Measurements from ENCODE around the gene PDE8A.

PDE8A gene

GRCh38 chr15:85005319-85005718 lies 23.7 kb downstream of the PDE8A start:
- Histone ChIP-seq H3K27ac (ENCODE audit: low read depth, low read length) (no peak overlapping the region), H3K9me3 (ENCODE audit: control insufficient read depth, insufficient read depth, low read depth, low read length) (no peaks in the 10 kb centered on the region), H3K4me1 (ENCODE audit: control insufficient read depth, insufficient read depth, low read length) (peaks cover 9% of the 10 kb centered on the region), H3K4me3 (ENCODE audit: low read depth, low read length) (no peak overlapping the region), H3K9ac (ENCODE audit: low read length) (no peak overlapping the region), H3K36me3 (ENCODE audit: control insufficient read depth, insufficient read depth, low read length) (no peaks in the 10 kb centered on the region), H3K27me3 (ENCODE audit: control insufficient read depth, insufficient read depth, low read length) (no peaks in the 10 kb centered on the region)

GRCh38 chr15:85005746-85006145 lies 24.1 kb downstream of the PDE8A start:
- Histone ChIP-seq H3K9ac (ENCODE audit: low read length) (no peak overlapping the region), H3K27ac (ENCODE audit: low read depth, low read length) (no peak overlapping the region), H3K36me3 (ENCODE audit: control insufficient read depth, insufficient read depth, low read length) (no peaks in the 10 kb centered on the region), H3K27me3 (ENCODE audit: control insufficient read depth, insufficient read depth, low read length) (no peaks in the 10 kb centered on the region), H3K4me3 (ENCODE audit: low read depth, low read length) (no peak overlapping the region), H3K9me3 (ENCODE audit: control insufficient read depth, insufficient read depth, low read depth, low read length) (no peaks in the 10 kb centered on the region), H3K4me1 (ENCODE audit: control insufficient read depth, insufficient read depth, low read length) (peaks cover 9% of the 10 kb centered on the region)

DNA sequence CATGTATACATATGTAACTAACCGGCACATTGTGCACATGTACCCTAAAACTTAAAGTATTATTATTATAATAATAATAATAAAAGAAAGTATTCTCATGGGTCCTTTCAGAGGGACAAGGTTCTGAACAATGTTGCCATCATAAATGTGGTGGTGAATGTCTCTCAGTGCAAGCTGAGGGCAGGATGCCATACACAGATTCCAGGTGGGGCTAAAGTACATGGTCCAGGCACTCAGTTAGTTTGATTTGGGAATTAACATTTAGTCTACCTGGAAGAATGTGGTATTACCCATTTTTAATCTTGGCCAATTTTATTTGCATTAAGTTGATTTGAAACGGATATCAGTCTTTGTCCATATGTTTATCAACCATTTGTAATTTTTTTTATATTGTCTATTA lies 24.5 kb downstream of the PDE8A start:
- H3K9me3 ChIP-seq (ENCODE audit: control insufficient read depth, insufficient read depth, low read depth, low read length): no peaks in the 10 kb centered on the region
- no peak overlapping the region for H3K27ac ChIP-seq (ENCODE audit: low read depth, low read length)
- no peak overlapping the region for H3K4me3 ChIP-seq (ENCODE audit: low read depth, low read length)
- H3K4me1 ChIP-seq (ENCODE audit: control insufficient read depth, insufficient read depth, low read length): peaks cover 9% of the 10 kb centered on the region
- no peaks in the 10 kb centered on the region for H3K27me3 ChIP-seq (ENCODE audit: control insufficient read depth, insufficient read depth, low read length)
- H3K9ac ChIP-seq (ENCODE audit: low read length): no peak overlapping the region
- no peaks in the 10 kb centered on the region for H3K36me3 ChIP-seq (ENCODE audit: control insufficient read depth, insufficient read depth, low read length)

- Histone ChIP-seq H3K36me3 (ENCODE audit: control insufficient read depth, insufficient read depth, low read length) (no peaks in the 10 kb centered on the region), H3K9me3 (ENCODE audit: control insufficient read depth, insufficient read depth, low read depth, low read length) (no peaks in the 10 kb centered on the region), H3K27me3 (ENCODE audit: control insufficient read depth, insufficient read depth, low read length) (no peaks in the 10 kb centered on the region), H3K27ac (ENCODE audit: low read depth, low read length) (no peak overlapping the region), H3K9ac (ENCODE audit: low read length) (no peak overlapping the region), H3K4me3 (ENCODE audit: low read depth, low read length) (no peak overlapping the region), H3K4me1 (ENCODE audit: control insufficient read depth, insufficient read depth, low read length) (peaks cover 9% of the 10 kb centered on the region)
These were observed 25.0 kb downstream of the PDE8A start for GRCh38 chr15:85006655-85007054.

- no peak overlapping the region for H3K4me3 ChIP-seq (ENCODE audit: low read depth, low read length)
- H3K27ac ChIP-seq (ENCODE audit: low read depth, low read length): no peak overlapping the region
- H3K9ac ChIP-seq (ENCODE audit: low read length): no peak overlapping the region
- H3K36me3 ChIP-seq (ENCODE audit: control insufficient read depth, insufficient read depth, low read length): no peaks in the 10 kb centered on the region
- H3K27me3 ChIP-seq (ENCODE audit: control insufficient read depth, insufficient read depth, low read length): no peaks in the 10 kb centered on the region
- H3K9me3 ChIP-seq (ENCODE audit: control insufficient read depth, insufficient read depth, low read depth, low read length): no peaks in the 10 kb centered on the region
- H3K4me1 ChIP-seq (ENCODE audit: control insufficient read depth, insufficient read depth, low read length): peaks cover 9% of the 10 kb centered on the region
These were observed 25.5 kb downstream of the PDE8A start for GRCh38 chr15:85007137-85007536.

DNA sequence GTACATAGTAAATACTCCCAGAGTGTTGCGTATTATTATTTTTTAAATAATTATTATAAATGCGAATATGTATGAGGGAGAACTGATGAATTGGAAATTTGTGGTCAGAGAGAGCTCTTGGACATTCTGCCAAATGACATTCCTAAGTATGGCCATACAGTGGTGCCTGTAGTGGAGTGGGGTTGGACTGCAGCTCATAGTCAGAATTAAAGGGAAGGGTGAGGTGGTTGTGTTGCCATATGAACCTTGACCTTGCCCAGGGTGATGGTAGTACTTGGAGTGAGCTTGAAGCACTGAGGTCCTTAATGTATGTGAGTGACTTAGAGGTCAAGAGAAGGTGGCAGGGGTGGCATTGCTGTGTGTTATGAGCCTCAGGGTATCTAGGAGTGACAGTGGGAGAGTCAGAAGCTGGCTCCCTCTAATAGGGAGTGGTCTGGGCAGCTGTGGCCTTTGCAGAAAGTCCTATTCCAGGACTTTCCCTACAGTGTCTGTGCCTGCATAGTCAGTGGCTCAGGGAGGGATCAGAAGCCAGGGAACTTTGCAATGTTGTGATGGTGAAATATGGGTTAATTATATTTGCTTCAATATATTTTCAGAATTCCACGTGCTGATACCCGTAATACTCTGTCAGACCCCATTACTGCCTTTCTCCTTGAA lies 26.2 kb downstream of the PDE8A start:
- H3K9me3 ChIP-seq (ENCODE audit: control insufficient read depth, insufficient read depth, low read depth, low read length): no peaks in the 10 kb centered on the region
- H3K27ac ChIP-seq (ENCODE audit: low read depth, low read length): no peak overlapping the region
- H3K9ac ChIP-seq (ENCODE audit: low read length): no peak overlapping the region
- H3K4me3 ChIP-seq (ENCODE audit: low read depth, low read length): no peak overlapping the region
- H3K27me3 ChIP-seq (ENCODE audit: control insufficient read depth, insufficient read depth, low read length): no peaks in the 10 kb centered on the region
- no peaks in the 10 kb centered on the region for H3K36me3 ChIP-seq (ENCODE audit: control insufficient read depth, insufficient read depth, low read length)
- H3K4me1 ChIP-seq (ENCODE audit: control insufficient read depth, insufficient read depth, low read length): peaks cover 5% of the 10 kb centered on the region

DNA sequence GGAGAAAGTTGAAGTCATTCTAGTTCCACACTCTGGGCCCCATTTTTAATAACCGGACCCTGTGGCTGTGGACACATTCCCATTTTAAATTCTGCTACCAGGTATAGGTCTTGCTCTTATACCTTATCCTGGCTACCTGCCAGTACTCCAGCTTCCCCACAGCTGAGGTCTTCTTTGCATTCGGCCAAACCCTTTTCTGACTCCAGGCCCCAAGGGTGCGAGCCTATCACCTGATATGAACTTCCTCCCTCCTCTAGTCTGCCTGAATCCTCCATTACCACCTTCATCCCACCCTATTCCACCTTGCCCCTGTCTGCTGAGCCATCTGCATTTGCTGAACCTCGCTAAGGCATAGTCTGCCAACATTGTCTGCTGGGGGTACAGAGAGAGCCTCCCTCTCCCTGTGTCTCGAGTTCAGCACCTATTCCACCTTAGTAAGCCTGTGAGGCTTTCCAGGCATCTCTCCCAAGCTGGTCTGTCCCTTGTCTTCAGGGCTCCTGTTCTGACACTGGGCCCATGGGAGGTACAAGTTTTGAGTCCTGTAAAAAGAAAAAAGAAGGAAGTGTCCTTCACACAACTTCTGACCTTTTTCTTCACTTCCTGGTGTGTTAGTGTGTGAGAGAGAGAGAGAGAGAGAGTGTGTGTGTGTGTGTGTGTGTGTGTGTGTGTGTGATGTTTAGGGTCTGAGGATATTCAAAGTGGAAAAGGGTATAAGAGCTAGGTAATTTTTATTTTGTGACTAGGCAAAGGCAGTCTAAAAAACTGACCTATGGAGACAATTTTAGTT lies 27.0 kb downstream of the PDE8A start:
- H3K4me3 ChIP-seq (ENCODE audit: low read depth, low read length): no peak overlapping the region
- no peak overlapping the region for H3K9ac ChIP-seq (ENCODE audit: low read length)
- H3K36me3 ChIP-seq (ENCODE audit: control insufficient read depth, insufficient read depth, low read length): no peaks in the 10 kb centered on the region
- H3K27me3 ChIP-seq (ENCODE audit: control insufficient read depth, insufficient read depth, low read length): no peaks in the 10 kb centered on the region
- H3K4me1 ChIP-seq (ENCODE audit: control insufficient read depth, insufficient read depth, low read length): peaks cover 5% of the 10 kb centered on the region
- H3K27ac ChIP-seq (ENCODE audit: low read depth, low read length): no peak overlapping the region
- no peaks in the 10 kb centered on the region for H3K9me3 ChIP-seq (ENCODE audit: control insufficient read depth, insufficient read depth, low read depth, low read length)

DNA sequence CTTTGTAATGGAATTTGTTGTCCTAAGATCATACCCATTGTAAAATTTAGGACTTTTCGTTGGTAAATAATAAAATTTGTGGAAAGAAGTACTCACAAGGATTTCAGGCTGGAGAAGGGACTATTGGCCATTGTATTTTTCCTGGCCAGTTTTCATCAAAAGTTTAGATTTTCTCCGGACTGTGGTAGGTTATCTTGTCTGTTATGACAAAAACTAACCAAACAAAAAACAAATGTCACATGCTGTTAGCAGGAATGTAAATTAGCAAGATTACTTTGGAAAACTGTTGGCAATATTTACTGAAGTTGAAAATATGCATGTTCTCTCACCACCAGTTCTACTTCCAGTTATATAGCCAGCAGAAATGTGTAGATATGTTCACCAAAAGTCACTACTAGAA lies 27.8 kb downstream of the PDE8A start:
- no peaks in the 10 kb centered on the region for H3K36me3 ChIP-seq (ENCODE audit: control insufficient read depth, insufficient read depth, low read length)
- peaks cover 5% of the 10 kb centered on the region for H3K4me1 ChIP-seq (ENCODE audit: control insufficient read depth, insufficient read depth, low read length)
- H3K27me3 ChIP-seq (ENCODE audit: control insufficient read depth, insufficient read depth, low read length): no peaks in the 10 kb centered on the region
- no peak overlapping the region for H3K4me3 ChIP-seq (ENCODE audit: low read depth, low read length)
- no peak overlapping the region for H3K27ac ChIP-seq (ENCODE audit: low read depth, low read length)
- no peaks in the 10 kb centered on the region for H3K9me3 ChIP-seq (ENCODE audit: control insufficient read depth, insufficient read depth, low read depth, low read length)
- H3K9ac ChIP-seq (ENCODE audit: low read length): no peak overlapping the region

- H3K4me3 ChIP-seq (ENCODE audit: low read depth, low read length): no peak overlapping the region
- H3K36me3 ChIP-seq (ENCODE audit: control insufficient read depth, insufficient read depth, low read length): no peaks in the 10 kb centered on the region
- H3K9me3 ChIP-seq (ENCODE audit: control insufficient read depth, insufficient read depth, low read depth, low read length): no peaks in the 10 kb centered on the region
- H3K4me1 ChIP-seq (ENCODE audit: control insufficient read depth, insufficient read depth, low read length): peaks cover 5% of the 10 kb centered on the region
- H3K9ac ChIP-seq (ENCODE audit: low read length): no peak overlapping the region
- H3K27me3 ChIP-seq (ENCODE audit: control insufficient read depth, insufficient read depth, low read length): no peaks in the 10 kb centered on the region
- H3K27ac ChIP-seq (ENCODE audit: low read depth, low read length): no peak overlapping the region
These were observed 28.4 kb downstream of the PDE8A start for GRCh38 chr15:85010071-85010385.

GRCh38 chr15:85010386-85011159 lies 28.9 kb downstream of the PDE8A start:
- Histone ChIP-seq H3K36me3 (ENCODE audit: control insufficient read depth, insufficient read depth, low read length) (no peaks in the 10 kb centered on the region), H3K4me3 (ENCODE audit: low read depth, low read length) (no peak overlapping the region), H3K4me1 (ENCODE audit: control insufficient read depth, insufficient read depth, low read length) (peaks cover 5% of the 10 kb centered on the region)

GRCh38 chr15:85011160-85011571 lies 29.5 kb downstream of the PDE8A start:
- peaks cover 5% of the 10 kb centered on the region for H3K4me1 ChIP-seq (ENCODE audit: control insufficient read depth, insufficient read depth, low read length)
- no peak overlapping the region for H3K9ac ChIP-seq (ENCODE audit: low read length)
- no peak overlapping the region for H3K27ac ChIP-seq (ENCODE audit: low read depth, low read length)
- H3K4me3 ChIP-seq (ENCODE audit: low read depth, low read length): no peak overlapping the region
- no peaks in the 10 kb centered on the region for H3K27me3 ChIP-seq (ENCODE audit: control insufficient read depth, insufficient read depth, low read length)
- H3K9me3 ChIP-seq (ENCODE audit: control insufficient read depth, insufficient read depth, low read depth, low read length): no peaks in the 10 kb centered on the region
- H3K36me3 ChIP-seq (ENCODE audit: control insufficient read depth, insufficient read depth, low read length): no peaks in the 10 kb centered on the region

More at GRCh38 chr15:85010386-85011159, 28.9 kb downstream of the PDE8A start:
- Histone ChIP-seq H3K27ac (ENCODE audit: low read depth, low read length) (no peak overlapping the region), H3K9ac (ENCODE audit: low read length) (no peak overlapping the region), H3K27me3 (ENCODE audit: control insufficient read depth, insufficient read depth, low read length) (no peaks in the 10 kb centered on the region), H3K9me3 (ENCODE audit: control insufficient read depth, insufficient read depth, low read depth, low read length) (no peaks in the 10 kb centered on the region)
